Liver (tissue), 3 donors: ENCODE measurements around the gene SLC25A1.

ENCODE experiments used
- FOXA1 ChIP-seq: IDR thresholded peaks from 2 replicates; pipeline ENCODE4 v1.6.1; 2016; ENCODE audit warnings: antibody characterized with exemption
- GABPA ChIP-seq, 2 donors: IDR thresholded peaks in 1 of 2; conservative IDR thresholded peaks in 1 of 2; 2 replicates each; pipeline ENCODE4 v1.6.1; 2016; ENCODE audit warnings: antibody characterized with exemption in 2 of 2, mild to moderate bottlenecking in 1 of 2, moderate library complexity in 1 of 2
- NR2F2 ChIP-seq: IDR thresholded peaks from 2 replicates; pipeline ENCODE4 v1.6.1; 2016; ENCODE audit warnings: antibody characterized with exemption
- RAD21 ChIP-seq, 2 donors: IDR thresholded peaks; 2 replicates each; pipeline ENCODE4 v1.6.1; 2016; ENCODE audit warnings: antibody characterized with exemption in 2 of 2, mild to moderate bottlenecking in 2 of 2
- TAF1 ChIP-seq: conservative IDR thresholded peaks from 2 replicates; pipeline ENCODE4 v1.6.1; 2016; ENCODE audit warnings: antibody characterized with exemption, mild to moderate bottlenecking
- YY1 ChIP-seq: IDR thresholded peaks from 2 replicates; pipeline ENCODE4 v1.6.1; 2016; ENCODE audit warnings: antibody characterized with exemption, mild to moderate bottlenecking
- TF ChIP-seq, protein P1 (sequence below): IDR thresholded peaks from 2 replicates; pipeline ENCODE4 v1.6.1; 2016; ENCODE audit warnings: antibody characterized with exemption, mild to moderate bottlenecking
- TF ChIP-seq, protein P2 (sequence below): fragments of 150-350 bp; IDR thresholded peaks from 2 replicates; pipeline ENCODE4 v1.5.1; 2017; ENCODE audit warnings: improper control_type of control experiment, low read depth, low read length; ENCODE audit not compliant: missing input control
- TF ChIP-seq, protein P3 (sequence below): IDR thresholded peaks from 2 replicates; pipeline ENCODE4 v1.6.1; 2016; ENCODE audit warnings: antibody characterized with exemption
- TF ChIP-seq, protein P4 (sequence below): IDR thresholded peaks from 2 replicates; pipeline ENCODE4 v1.6.1; 2016; ENCODE audit warnings: antibody characterized with exemption
- TF ChIP-seq, protein P5 (sequence below): IDR thresholded peaks from 2 replicates; pipeline ENCODE4 v1.6.1; 2016; ENCODE audit warnings: antibody characterized with exemption
- donor health status: healthy.
- donor health status: healthy.

DNA sequence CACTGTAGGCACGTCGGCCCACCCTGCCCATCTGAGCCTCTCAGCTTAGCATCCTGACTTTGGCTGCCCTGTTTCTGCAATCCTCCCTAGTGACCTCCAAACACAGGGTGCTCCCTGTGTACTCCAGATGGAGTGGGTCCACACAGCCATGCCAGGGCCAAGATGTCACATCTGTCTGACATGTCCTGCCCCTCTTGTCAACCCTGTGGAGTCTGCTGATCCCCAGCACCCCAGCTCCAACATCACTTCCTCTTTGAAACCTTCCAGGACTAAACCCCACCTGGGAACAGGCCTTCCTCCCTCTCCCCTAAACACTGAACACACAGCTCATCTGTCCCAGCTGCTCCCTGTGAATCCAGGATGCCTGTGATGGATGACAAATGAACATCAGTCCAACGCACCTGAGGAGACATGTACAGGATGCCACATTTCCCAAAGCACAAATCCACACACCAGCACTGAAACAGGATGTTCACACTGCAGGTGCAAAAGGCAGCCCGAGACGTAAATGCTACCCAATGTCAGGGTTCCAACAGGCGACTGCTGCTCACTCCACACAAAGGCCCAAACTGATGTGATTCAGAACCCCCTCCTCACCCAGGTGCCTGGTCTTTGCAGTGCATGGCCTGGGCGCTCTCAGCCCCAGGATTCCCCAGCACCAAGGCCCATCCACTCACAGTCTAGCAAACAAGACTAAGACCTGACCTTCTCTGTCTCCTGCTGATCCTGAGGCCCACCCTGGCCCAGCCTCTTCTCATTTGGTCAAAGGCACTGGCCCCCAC is 49.4 kb downstream of the SLC25A1 start:
- TF ChIP-seq GABPA (IDR thresholded peaks at IDR 0.05 in 1 of 2, conservative IDR thresholded peaks at IDR 0.05 in 1 of 2), result no peak
- TF ChIP-seq YY1, result no peak
- TF ChIP-seq, protein P1, sequence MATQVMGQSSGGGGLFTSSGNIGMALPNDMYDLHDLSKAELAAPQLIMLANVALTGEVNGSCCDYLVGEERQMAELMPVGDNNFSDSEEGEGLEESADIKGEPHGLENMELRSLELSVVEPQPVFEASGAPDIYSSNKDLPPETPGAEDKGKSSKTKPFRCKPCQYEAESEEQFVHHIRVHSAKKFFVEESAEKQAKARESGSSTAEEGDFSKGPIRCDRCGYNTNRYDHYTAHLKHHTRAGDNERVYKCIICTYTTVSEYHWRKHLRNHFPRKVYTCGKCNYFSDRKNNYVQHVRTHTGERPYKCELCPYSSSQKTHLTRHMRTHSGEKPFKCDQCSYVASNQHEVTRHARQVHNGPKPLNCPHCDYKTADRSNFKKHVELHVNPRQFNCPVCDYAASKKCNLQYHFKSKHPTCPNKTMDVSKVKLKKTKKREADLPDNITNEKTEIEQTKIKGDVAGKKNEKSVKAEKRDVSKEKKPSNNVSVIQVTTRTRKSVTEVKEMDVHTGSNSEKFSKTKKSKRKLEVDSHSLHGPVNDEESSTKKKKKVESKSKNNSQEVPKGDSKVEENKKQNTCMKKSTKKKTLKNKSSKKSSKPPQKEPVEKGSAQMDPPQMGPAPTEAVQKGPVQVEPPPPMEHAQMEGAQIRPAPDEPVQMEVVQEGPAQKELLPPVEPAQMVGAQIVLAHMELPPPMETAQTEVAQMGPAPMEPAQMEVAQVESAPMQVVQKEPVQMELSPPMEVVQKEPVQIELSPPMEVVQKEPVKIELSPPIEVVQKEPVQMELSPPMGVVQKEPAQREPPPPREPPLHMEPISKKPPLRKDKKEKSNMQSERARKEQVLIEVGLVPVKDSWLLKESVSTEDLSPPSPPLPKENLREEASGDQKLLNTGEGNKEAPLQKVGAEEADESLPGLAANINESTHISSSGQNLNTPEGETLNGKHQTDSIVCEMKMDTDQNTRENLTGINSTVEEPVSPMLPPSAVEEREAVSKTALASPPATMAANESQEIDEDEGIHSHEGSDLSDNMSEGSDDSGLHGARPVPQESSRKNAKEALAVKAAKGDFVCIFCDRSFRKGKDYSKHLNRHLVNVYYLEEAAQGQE, result no peak
- TF ChIP-seq, protein P2, sequence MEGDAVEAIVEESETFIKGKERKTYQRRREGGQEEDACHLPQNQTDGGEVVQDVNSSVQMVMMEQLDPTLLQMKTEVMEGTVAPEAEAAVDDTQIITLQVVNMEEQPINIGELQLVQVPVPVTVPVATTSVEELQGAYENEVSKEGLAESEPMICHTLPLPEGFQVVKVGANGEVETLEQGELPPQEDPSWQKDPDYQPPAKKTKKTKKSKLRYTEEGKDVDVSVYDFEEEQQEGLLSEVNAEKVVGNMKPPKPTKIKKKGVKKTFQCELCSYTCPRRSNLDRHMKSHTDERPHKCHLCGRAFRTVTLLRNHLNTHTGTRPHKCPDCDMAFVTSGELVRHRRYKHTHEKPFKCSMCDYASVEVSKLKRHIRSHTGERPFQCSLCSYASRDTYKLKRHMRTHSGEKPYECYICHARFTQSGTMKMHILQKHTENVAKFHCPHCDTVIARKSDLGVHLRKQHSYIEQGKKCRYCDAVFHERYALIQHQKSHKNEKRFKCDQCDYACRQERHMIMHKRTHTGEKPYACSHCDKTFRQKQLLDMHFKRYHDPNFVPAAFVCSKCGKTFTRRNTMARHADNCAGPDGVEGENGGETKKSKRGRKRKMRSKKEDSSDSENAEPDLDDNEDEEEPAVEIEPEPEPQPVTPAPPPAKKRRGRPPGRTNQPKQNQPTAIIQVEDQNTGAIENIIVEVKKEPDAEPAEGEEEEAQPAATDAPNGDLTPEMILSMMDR, result no peak
- TF ChIP-seq, protein P3, sequence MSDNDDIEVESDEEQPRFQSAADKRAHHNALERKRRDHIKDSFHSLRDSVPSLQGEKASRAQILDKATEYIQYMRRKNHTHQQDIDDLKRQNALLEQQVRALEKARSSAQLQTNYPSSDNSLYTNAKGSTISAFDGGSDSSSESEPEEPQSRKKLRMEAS, result no peak
- TF ChIP-seq, protein P4, sequence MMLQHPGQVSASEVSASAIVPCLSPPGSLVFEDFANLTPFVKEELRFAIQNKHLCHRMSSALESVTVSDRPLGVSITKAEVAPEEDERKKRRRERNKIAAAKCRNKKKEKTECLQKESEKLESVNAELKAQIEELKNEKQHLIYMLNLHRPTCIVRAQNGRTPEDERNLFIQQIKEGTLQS, result no peak
- TF ChIP-seq TAF1, result no peak
- TF ChIP-seq FOXA1, result no peak
- TF ChIP-seq, protein P5, sequence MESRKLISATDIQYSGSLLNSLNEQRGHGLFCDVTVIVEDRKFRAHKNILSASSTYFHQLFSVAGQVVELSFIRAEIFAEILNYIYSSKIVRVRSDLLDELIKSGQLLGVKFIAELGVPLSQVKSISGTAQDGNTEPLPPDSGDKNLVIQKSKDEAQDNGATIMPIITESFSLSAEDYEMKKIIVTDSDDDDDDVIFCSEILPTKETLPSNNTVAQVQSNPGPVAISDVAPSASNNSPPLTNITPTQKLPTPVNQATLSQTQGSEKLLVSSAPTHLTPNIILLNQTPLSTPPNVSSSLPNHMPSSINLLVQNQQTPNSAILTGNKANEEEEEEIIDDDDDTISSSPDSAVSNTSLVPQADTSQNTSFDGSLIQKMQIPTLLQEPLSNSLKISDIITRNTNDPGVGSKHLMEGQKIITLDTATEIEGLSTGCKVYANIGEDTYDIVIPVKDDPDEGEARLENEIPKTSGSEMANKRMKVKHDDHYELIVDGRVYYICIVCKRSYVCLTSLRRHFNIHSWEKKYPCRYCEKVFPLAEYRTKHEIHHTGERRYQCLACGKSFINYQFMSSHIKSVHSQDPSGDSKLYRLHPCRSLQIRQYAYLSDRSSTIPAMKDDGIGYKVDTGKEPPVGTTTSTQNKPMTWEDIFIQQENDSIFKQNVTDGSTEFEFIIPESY, result no peak
- TF ChIP-seq RAD21 (IDR thresholded peaks at IDR 0.05), result no peak
- TF ChIP-seq NR2F2, result no peak
